Body of pancreas (tissue), 4 donors: Measurements from ENCODE around the gene RAC3. TPM values are rescaled to one million over a fixed set of nuclear protein-coding genes. Genes with fewer than 3 reads are reported as not detected.
A peak's percentile ranks its signal among the peaks of the same experiment; 100 is the strongest.
"Not testable (repeated sequence)": the region's sequence is repeated elsewhere in the genome, so short reads cannot be mapped to it uniquely, and the experiment has no call there.

Source experiments
- ATAC-seq: fragments of 150-250 bp; one replicate; pipeline ENCODE4 v1.9.1; 2016
- DNase-seq, 4 donors: peaks; one replicate each; pipeline ENCODE4 v3.0.0-alpha.2; 2019
- H3K27ac ChIP-seq, 4 donors: fragments of 200-600 bp; sonication (generic); 1 replicate in 3 of 4; 2 replicates in 1 of 4; pipeline versions ENCODE4 v1.5.1 to v1.6.1; 2016 to 2019; ENCODE audit warnings: mild to moderate bottlenecking in 1 of 4, mixed read lengths in 1 of 4, moderate library complexity in 1 of 4
- H3K27me3 ChIP-seq, 2 donors: fragments of 200-600 bp; sonication (generic); one replicate each; pipeline ENCODE4 v1.6.0; 2016; ENCODE audit warnings: mild to moderate bottlenecking in 1 of 2
- H3K36me3 ChIP-seq, 2 donors: fragments of 200-600 bp; sonication (generic); replicated peaks in 1 of 2; 2 replicates each; pipeline ENCODE4 v1.5.1; 2016; ENCODE audit warnings: low read depth in 2 of 2; ENCODE audit not compliant: insufficient read depth in 1 of 2
- H3K4me1 ChIP-seq: fragments of 200-600 bp; sonication (generic); one replicate; pipeline ENCODE4 v1.6.0; 2016
- H3K4me3 ChIP-seq, 2 donors: fragments of 200-600 bp; sonication (generic); 1 replicate in 1 of 2; 2 replicates in 1 of 2; pipeline ENCODE4 v1.5.1; 2016 to 2019
- H3K9me3 ChIP-seq, 3 donors: fragments of 200-600 bp; sonication (generic); 1 replicate in 2 of 3; 2 replicates in 1 of 3; pipeline ENCODE4 v1.5.1; 2016
- POLR2A ChIP-seq, 3 donors: fragments of 450-650 bp; IDR thresholded peaks; one replicate each; pipeline ENCODE4 v1.6.1; 2016; ENCODE audit warnings: antibody characterized with exemption in 3 of 3, mild to moderate bottlenecking in 2 of 3
- WGBS, 2 donors: methylation state at CpG; one replicate each; pipeline ENCODE4 v1.1.5; 2017; 5-methylcytosine and 5-hydroxymethylcytosine counted together
- intact Hi-C: fragments of 100-400 bp; cut with DNase I; formaldehyde crosslinking; loops from one replicate; pipeline ENCODE4 v1.15.1; 2023
- total RNA-seq, 2 donors: library from RNA; depleted of rRNA; stranded (reverse); fragments of >200 nt; gene quantifications; one replicate each; pipeline ENCODE4 v1.1.0, GENCODE V29; 2016
- TF ChIP-seq, protein P1 (sequence below), 7 experiments: fragments of 450-650 bp in 4 of 7; fragments of 200-600 bp in 3 of 7; sonication (generic) in 3 of 7; IDR thresholded peaks; one replicate each; pipeline ENCODE4 v1.5.1; 2016 to 2019; ENCODE audit warnings: antibody characterized with exemption in 7 of 7

Gene RAC3
- total RNA-seq, 2 donors from 2014 or later: 3.1 TPM; not detected in 1

DNA sequence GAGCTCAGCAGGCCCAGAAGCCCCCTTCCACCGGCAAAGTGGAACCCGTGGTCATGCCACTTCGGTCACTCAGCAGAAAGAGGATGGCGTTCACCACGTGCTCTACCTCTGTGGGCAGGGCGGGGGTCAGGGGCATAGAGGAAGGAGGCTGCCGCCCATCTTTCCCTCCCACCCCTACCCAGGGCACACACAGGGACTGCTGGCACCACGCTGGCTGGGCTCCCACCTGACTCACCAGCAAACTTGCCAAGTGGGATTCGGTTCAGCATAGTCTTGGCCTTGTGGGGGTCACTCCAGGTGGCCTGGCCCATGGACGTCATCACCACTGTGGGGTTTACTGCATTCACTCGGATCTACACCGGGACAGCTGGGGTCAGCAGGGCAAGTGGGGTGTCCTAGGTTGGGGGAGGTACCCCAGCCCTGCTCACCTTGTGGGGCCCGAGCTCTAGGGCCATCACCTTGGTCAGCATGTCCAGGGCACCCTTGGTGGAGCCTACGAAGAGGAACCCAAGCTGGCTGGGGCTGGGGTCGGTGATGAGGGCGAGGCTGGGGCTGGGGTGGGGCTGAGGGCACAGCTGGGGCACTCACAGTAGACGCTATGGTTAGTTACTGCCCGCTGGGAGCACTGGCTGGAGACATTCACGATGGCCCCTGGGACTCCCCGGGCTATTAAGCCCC, 4.6 kb downstream of the RAC3 start:
- no peak for ATAC-seq
- TF ChIP-seq, protein P1, sequence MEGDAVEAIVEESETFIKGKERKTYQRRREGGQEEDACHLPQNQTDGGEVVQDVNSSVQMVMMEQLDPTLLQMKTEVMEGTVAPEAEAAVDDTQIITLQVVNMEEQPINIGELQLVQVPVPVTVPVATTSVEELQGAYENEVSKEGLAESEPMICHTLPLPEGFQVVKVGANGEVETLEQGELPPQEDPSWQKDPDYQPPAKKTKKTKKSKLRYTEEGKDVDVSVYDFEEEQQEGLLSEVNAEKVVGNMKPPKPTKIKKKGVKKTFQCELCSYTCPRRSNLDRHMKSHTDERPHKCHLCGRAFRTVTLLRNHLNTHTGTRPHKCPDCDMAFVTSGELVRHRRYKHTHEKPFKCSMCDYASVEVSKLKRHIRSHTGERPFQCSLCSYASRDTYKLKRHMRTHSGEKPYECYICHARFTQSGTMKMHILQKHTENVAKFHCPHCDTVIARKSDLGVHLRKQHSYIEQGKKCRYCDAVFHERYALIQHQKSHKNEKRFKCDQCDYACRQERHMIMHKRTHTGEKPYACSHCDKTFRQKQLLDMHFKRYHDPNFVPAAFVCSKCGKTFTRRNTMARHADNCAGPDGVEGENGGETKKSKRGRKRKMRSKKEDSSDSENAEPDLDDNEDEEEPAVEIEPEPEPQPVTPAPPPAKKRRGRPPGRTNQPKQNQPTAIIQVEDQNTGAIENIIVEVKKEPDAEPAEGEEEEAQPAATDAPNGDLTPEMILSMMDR (IDR thresholded peaks at IDR 0.05): no peak
- TF ChIP-seq POLR2A (IDR thresholded peaks at IDR 0.05): no peak
- Histone ChIP-seq H3K4me1 (peaks cover 38% of the 10 kb centered on the region), H3K27ac (peak overlapping the region in 2 of 4 donors; percentile 94), H3K9me3 (no peaks in the 10 kb centered on the region), H3K27me3 (no peaks in the 10 kb centered on the region), H3K4me3 (peak overlapping the region in 1 of 2 donors; percentile 52), H3K36me3 (no peaks in the 10 kb centered on the region)
- 75 to 81% methylated on average over 12 to 19 of the region's 20 CpGs for WGBS, 2 donors
- peak in 1 of 4 donors; percentile 40 for DNase-seq
- intact Hi-C loops: no loop called here

DNA sequence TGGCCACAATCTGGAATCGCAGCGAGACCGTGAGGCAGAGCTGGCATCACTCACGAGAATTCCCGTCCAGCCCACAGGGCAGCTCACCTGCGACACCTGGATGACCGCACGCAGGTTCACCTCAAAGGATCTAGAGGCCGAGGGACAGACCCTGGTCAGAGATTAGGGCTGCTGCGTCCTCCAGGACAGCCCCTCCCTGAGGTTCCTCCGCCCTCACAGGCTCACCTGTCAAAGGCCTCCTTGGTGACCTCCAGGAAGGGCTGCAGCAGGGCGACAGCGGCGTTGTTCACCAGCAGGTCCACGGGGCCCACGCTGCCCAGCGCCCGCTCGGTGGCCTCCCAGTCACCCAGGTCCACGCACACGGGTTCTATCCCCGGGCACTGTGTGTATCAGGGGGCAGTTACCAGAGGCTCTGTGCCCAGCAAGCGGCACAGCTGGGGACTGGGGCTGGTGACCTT, 5.2 kb downstream of the RAC3 start:
- TF ChIP-seq, protein P1 (IDR thresholded peaks at IDR 0.05): no peak
- no peak for TF ChIP-seq POLR2A (IDR thresholded peaks at IDR 0.05)
- Histone ChIP-seq H3K27me3 (no peaks in the 10 kb centered on the region), H3K36me3 (no peaks in the 10 kb centered on the region), H3K9me3 (no peaks in the 10 kb centered on the region), H3K4me1 (peaks cover 37% of the 10 kb centered on the region), H3K4me3 (peak overlapping the region; percentile 52 to 68), H3K27ac (peak overlapping the region; percentile 94 to 100 (median 96))
- WGBS, 2 donors: 6 to 20% methylated on average over 1 to 23 of the region's 23 CpGs
- intact Hi-C loops: no loop called here
- ATAC-seq: peak; percentile 1
- peak in 1 of 4 donors; percentile 32 for DNase-seq

DNA sequence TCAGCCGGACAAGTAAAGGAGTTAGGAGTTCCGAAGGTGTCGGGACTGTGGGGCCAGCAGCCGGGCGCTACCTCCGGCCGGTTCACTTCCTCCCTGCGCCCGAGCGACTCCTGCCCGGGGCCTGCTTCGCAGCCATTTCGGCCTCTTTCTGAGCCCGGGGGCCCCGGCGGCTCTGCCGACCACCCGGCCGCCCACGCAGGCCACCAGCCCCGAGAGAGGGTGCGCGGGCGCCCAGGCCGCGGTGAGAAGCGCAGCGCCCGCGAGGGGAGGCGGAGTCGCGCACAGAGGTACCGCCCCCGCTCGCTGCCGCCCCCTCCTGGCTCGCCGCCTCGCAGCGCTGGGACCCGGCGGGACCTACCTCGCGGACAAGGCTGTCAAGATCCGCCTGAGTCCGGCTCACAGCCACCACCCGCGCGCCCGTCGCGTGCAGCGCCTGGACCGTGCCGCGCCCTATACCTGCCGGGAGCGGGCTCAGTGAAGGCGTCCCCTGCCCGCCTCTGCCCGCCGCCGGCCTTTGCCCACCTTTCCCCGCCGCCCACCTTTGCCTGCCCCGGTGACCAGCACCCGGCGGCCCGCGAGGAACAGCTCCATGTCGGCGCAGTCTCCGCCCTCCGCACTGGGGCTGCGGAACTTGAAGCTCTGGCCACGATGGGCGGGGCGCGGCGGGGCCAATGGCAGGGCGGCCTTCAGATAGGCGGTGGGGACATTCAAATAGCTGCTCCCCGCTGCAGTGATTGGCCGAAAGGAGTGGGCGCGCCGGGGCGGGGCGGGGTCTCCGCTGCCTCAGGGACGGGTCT, 5.8 kb downstream of the RAC3 start, which contains the start of gene DCXR:
DCXR (minus strand) TSS at position 606 of the 797 bp plus-strand sequence; CDS start at position 591, 15 bp downstream.
- Histone ChIP-seq H3K27me3 (no peaks in the 10 kb centered on the region), H3K36me3 (no peaks in the 10 kb centered on the region), H3K27ac (peak within 1 kb of the TSS; percentile 94 to 100 (median 96)), H3K4me1 (peaks cover 32% of the 10 kb centered on the region), H3K9me3 (no peaks in the 10 kb centered on the region), H3K4me3 (peak within 1 kb of the TSS; percentile 52 to 68)
- DNase-seq (peak; percentile 97 to 98 (median 98)), ATAC-seq (peak; percentile 95)
- intact Hi-C loops: no loop called here
- peak; percentile 92 to 94 (median 93) for TF ChIP-seq POLR2A (IDR thresholded peaks at IDR 0.05)
- TF ChIP-seq, protein P1 (IDR thresholded peaks at IDR 0.05): peak; percentile 59 to 90 (median 70)
- 0% methylated on average over 32 to 89 of the region's 92 CpGs for WGBS, 2 donors

DNA sequence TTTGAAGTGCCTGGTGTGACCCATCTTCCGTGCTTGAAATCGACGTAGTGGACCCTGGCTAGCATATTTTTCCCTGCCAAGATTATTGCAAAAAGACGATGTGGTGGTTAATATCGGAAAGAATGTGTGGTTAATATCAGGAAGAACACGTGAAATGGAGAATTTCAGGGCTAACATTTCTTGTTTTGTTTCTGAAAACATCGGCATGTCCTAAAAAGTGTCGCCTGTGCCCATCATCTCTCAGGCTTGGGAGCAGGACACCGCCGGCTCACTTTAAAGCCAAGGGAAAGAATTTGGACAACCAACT, 6.4 kb downstream of the RAC3 start:
- intact Hi-C loops: no loop called here
- WGBS, 2 donors: 1 to 2% methylated on average over 10 of the region's 10 CpGs
- no peaks in the 10 kb centered on the region for H3K9me3 ChIP-seq
- no peak for ATAC-seq
- H3K4me1 ChIP-seq: peaks cover 30% of the 10 kb centered on the region
- no peak for DNase-seq
- H3K36me3 ChIP-seq: no peaks in the 10 kb centered on the region
- H3K27ac ChIP-seq: peak overlapping the region; percentile 94 to 100 (median 96)
- H3K4me3 ChIP-seq: no peak overlapping the region
- TF ChIP-seq, protein P1 (IDR thresholded peaks at IDR 0.05): no peak
- no peak for TF ChIP-seq POLR2A (IDR thresholded peaks at IDR 0.05)
- no peaks in the 10 kb centered on the region for H3K27me3 ChIP-seq

DNA sequence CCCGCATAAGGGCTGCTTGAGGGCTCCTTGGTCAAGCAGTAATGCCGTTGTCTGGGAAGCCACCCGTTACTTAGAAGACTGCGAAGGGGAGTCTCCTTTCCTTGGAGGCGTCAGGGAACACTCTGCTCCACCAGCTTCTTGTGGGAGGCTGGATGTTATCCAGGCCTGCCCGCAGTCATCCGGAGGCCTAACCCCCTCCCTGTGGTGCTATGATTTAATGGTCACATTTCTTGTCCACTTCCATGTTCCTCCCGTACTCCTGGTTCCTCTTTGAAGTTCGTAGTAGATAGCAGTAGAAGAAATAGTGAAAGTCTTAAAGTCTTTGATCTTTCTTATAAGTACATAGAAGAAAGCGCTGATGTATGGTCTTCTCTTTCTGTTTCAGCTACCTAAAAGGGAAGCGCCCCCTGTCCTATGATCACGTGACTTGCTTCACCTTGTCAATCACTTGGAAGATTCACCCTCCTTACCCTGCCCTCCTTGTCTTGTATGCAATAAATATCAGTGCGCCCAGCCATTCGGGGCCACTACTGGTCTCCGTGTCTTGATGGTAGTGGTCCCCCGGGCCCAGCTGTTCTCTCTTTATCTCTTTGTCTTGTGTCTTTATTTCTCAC, 7.4 kb downstream of the RAC3 start:
- 86 to 90% methylated on average over 16 of the region's 16 CpGs for WGBS, 2 donors
- peaks cover 30% of the 10 kb centered on the region for H3K4me1 ChIP-seq
- DNase-seq, H3K27me3 ChIP-seq, H3K9me3 ChIP-seq, H3K27ac ChIP-seq, intact Hi-C loops, ATAC-seq, H3K36me3 ChIP-seq, H3K4me3 ChIP-seq: not testable (repeated sequence)
